Lung (tissue), 12 donors: ENCODE measurements around the gene WNT4. TPM values are rescaled to one million over a fixed set of nuclear protein-coding genes. Genes with fewer than 3 reads are reported as not detected.
A peak's percentile ranks its signal among the peaks of the same experiment; 100 is the strongest.

Source experiments
- ATAC-seq: fragments of 200-7000 bp; cut with Tn5 transposase; one replicate; pipeline ENCODE4 v1.9.1; 2020; ENCODE audit warnings: moderate number of reproducible peaks; ENCODE audit not compliant: insufficient read depth, low FRiP score
- DNase-seq, 3 donors: peaks; one replicate each; pipeline ENCODE4 v3.0.0-alpha.2; 2013 to 2017
- H3K27ac ChIP-seq, 2 donors: one replicate each; pipeline ENCODE4 v1.5.1; 2013; ENCODE audit warnings: mild to moderate bottlenecking in 2 of 2, moderate library complexity in 2 of 2, control low read depth in 1 of 2, inconsistent platforms in 1 of 2, low read depth in 1 of 2, low read length in 1 of 2
- H3K27me3 ChIP-seq, 3 donors: one replicate each; pipeline ENCODE4 v1.5.1; 2013; ENCODE audit warnings: low read length in 2 of 3; ENCODE audit not compliant: control insufficient read depth in 3 of 3, insufficient read depth in 3 of 3
- H3K36me3 ChIP-seq, 4 donors: one replicate each; pipeline ENCODE4 v1.5.1; 2013; ENCODE audit warnings: low read length in 4 of 4, mild to moderate bottlenecking in 1 of 4, moderate library complexity in 1 of 4; ENCODE audit not compliant: control insufficient read depth in 4 of 4, insufficient read depth in 4 of 4
- H3K4me1 ChIP-seq, 5 donors: one replicate each; pipeline ENCODE4 v1.5.1; 2013; ENCODE audit warnings: low read length in 5 of 5, mild to moderate bottlenecking in 2 of 5, moderate library complexity in 1 of 5; ENCODE audit not compliant: control insufficient read depth in 5 of 5, insufficient read depth in 5 of 5
- H3K4me3 ChIP-seq: one replicate; pipeline ENCODE4 v1.5.1; 2013; ENCODE audit warnings: mild to moderate bottlenecking, control low read depth, moderate library complexity
- H3K9ac ChIP-seq, 2 donors: one replicate each; pipeline ENCODE4 v1.5.1; 2013; ENCODE audit warnings: low read length in 2 of 2, control low read depth in 1 of 2; ENCODE audit not compliant: insufficient read depth in 1 of 2
- H3K9me3 ChIP-seq, 4 donors: one replicate each; pipeline ENCODE4 v1.5.1; 2013; ENCODE audit warnings: low read length in 3 of 4, mild to moderate bottlenecking in 1 of 4, moderate library complexity in 1 of 4; ENCODE audit not compliant: control insufficient read depth in 4 of 4, insufficient read depth in 3 of 4
- WGBS, 2 donors: extraction: QIAGEN DNeasy Blood & Tissue Kit; methylation state at CpG; one replicate each; pipeline ENCODE4 v1.1.7; 2013; 5-methylcytosine and 5-hydroxymethylcytosine counted together
- polyA plus RNA-seq, 2 donors: library from polyadenylated mRNA; stranded (reverse); fragments of 200-250 nt; gene quantifications; one replicate each; pipeline ENCODE4 v1.2.1, GENCODE V29; 2013
- total RNA-seq, 2 donors: library from RNA; depleted of rRNA in 1 of 2; stranded (reverse); fragments of >200 nt in 1 of 2; gene quantifications; one replicate each; pipeline ENCODE4 v1.2.1, GENCODE V29; 2014 to 2021
- TF ChIP-seq, protein P1 (sequence below): IDR thresholded peaks from 2 replicates; pipeline ENCODE4 v1.5.1; 2012; ENCODE audit warnings: mild to moderate bottlenecking; ENCODE audit errors: control extremely low read depth, extremely low read depth
- donor health status: control.
- donor health status: control.
- donor health status: Bipolar disorder and iron deficiency.
- donor health status: healthy.
- donor health status: DM: yes; HTN: yes; CAD: no.

Gene WNT4
- total and polyA plus RNA-seq, 4 donors: 0.94 to 4.2 (median 2.2) TPM

DNA sequence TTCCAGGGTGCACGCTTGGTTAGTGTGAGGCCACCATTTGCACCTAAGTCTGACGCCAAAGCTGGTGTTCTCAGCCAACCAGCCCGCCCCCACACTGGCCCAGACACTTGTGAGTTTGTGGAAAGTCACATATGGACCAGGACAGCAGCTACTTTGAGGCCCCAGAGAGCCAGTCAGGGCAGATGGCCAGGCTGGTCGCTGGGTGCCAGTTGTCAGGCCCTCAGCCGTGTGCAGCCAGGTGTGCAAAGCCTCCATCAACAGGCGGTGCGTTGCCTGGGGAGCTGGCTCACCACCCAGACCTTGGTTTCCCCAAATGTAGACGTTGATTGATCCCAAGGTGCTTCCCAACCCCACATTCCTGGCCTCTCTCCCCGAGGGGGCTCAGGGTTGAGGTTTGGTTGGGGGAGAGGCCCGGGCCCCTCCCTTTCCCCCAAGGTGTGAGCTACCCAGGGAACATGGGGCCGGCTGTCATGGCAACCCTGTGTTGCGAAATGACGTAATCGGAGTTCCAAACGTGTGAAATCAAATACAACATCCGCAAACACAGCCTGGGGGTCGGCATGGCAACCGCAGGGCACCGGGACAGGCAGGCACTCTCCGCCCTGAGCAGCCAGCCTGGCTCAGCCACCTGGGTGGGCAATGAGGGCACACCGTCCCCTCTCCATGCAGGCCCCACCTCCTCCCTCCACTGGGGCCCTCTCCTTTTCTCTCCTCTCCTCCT lies 42.2 kb upstream of the WNT4 start:
- no peak overlapping the region for H3K9ac ChIP-seq
- no peak overlapping the region for H3K4me3 ChIP-seq
- DNase-seq (peak; percentile 67 to 84 (median 73)), ATAC-seq (no peak)
- H3K27me3 ChIP-seq: peaks cover 0 to 2% (median 0%) of the 10 kb centered on the region in 3 donors
- no peak overlapping the region for H3K27ac ChIP-seq
- 39 to 51% methylated on average over 21 of the region's 21 CpGs for WGBS, 2 donors
- H3K36me3 ChIP-seq: no peaks in the 10 kb centered on the region
- no peaks in the 10 kb centered on the region for H3K4me1 ChIP-seq
- no peaks in the 10 kb centered on the region for H3K9me3 ChIP-seq
- TF ChIP-seq, protein P1, sequence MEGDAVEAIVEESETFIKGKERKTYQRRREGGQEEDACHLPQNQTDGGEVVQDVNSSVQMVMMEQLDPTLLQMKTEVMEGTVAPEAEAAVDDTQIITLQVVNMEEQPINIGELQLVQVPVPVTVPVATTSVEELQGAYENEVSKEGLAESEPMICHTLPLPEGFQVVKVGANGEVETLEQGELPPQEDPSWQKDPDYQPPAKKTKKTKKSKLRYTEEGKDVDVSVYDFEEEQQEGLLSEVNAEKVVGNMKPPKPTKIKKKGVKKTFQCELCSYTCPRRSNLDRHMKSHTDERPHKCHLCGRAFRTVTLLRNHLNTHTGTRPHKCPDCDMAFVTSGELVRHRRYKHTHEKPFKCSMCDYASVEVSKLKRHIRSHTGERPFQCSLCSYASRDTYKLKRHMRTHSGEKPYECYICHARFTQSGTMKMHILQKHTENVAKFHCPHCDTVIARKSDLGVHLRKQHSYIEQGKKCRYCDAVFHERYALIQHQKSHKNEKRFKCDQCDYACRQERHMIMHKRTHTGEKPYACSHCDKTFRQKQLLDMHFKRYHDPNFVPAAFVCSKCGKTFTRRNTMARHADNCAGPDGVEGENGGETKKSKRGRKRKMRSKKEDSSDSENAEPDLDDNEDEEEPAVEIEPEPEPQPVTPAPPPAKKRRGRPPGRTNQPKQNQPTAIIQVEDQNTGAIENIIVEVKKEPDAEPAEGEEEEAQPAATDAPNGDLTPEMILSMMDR: no peak

- Histone ChIP-seq H3K27me3 (peaks cover 0 to 2% (median 0%) of the 10 kb centered on the region in 3 donors), H3K4me3 (no peak overlapping the region), H3K4me1 (no peaks in the 10 kb centered on the region), H3K9ac (no peak overlapping the region), H3K27ac (no peak overlapping the region), H3K36me3 (no peaks in the 10 kb centered on the region), H3K9me3 (no peaks in the 10 kb centered on the region)
- 89 to 94% methylated on average over 1 of the region's 1 CpG for WGBS, 2 donors
- DNase-seq (no peak), ATAC-seq (no peak)
- TF ChIP-seq, protein P1: no peak
Measured at GRCh38 chr1:22184454-22184853, 41.6 kb upstream of the WNT4 start.

DNA sequence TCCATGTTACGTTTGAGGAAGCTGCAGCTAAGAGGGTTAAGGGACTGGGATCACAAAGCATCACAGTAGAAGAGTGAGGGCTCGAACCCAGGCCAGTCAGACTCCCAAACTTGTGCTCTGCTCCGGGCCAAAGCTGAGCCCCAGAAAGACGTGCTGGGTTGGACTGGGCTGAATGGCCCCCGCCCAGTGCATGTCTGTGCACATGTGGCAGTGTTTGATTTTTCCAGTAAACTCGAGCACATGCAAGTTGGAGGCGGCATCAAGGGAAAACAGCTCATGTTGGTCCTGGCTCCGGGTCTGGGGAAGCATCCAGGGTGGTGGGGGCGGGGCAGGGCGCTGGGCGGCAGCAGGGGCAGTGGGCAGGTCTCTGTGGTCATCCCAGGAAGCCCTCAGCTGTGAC lies 39.8 kb upstream of the WNT4 start:
- no peaks in the 10 kb centered on the region for H3K36me3 ChIP-seq
- H3K9ac ChIP-seq: no peak overlapping the region

More for the DNA sequence above, 39.8 kb upstream of the WNT4 start:
- Histone ChIP-seq H3K27ac (no peak overlapping the region), H3K4me3 (no peak overlapping the region), H3K27me3 (peaks cover 0 to 2% (median 0%) of the 10 kb centered on the region in 3 donors), H3K4me1 (no peaks in the 10 kb centered on the region), H3K9me3 (no peaks in the 10 kb centered on the region)
- TF ChIP-seq, protein P1: no peak
- DNase-seq (no peak), ATAC-seq (no peak)
- 68 to 70% methylated on average over 11 of the region's 11 CpGs for WGBS, 2 donors
